HCT116 (cell line): ENCODE measurements around the gene MFSD6. TPM values are rescaled to one million over a fixed set of nuclear protein-coding genes. Genes with fewer than 3 reads are reported as not detected.

Experiments used
- ATAC-seq: fragments of 200-7000 bp; cut with Tn5 transposase; 2 replicates; pipeline ENCODE4 v1.9.1; 2020; ENCODE audit warnings: mild to moderate bottlenecking, moderate library complexity
- BruUV-seq: library from RNA; stranded (reverse); fragments of 400-500 nt; replicated peaks from 2 replicates; lab custom pipeline; 2021; lab: Mats Ljungman, UMichigan
- CTCF ChIA-PET: fragments of 300-600 bp; sonication (Branson Sonifier 250); formaldehyde crosslinking; loops from one replicate; lab custom pipeline; 2021; ENCODE audit warnings: antibody characterized with exemption; lab: Charles Lee
- POLR2A ChIA-PET: fragments of 300-600, 350-600 bp; sonication (Branson Sonifier 250); formaldehyde crosslinking; loops from one replicate; lab custom pipeline; 2021; ENCODE audit warnings: antibody characterized with exemption; lab: Charles Lee
- RAD21 ChIA-PET, 2 experiments: fragments of 300-600 bp; sonication (Branson Sonifier 250); formaldehyde crosslinking; loops; one replicate each; lab custom pipeline; 2023; ENCODE audit warnings: low total read pairs in 2 of 2; ENCODE audit not compliant: uncharacterized antibody in 2 of 2, unreplicated experiment in 2 of 2, low non-redundant PET in 1 of 2; lab: Charles Lee
- DNase-seq: peaks from one replicate; pipeline ENCODE4 v3.0.0-alpha.2; 2010; ENCODE audit warnings: low read depth, low spot score
- H2AFZ ChIP-seq: fragments of 200-600 bp; shearing (Covaris generic), sonication (generic); 2 replicates; pipeline ENCODE4 v1.6.1; 2017; ENCODE audit warnings: low read depth, mixed run types, mixed read lengths, antibody characterized with exemption, low read length; ENCODE audit not compliant: poor library complexity, severe bottlenecking
- H3K27ac ChIP-seq: 2 replicates; pipeline ENCODE4 v1.5.1; 2012; ENCODE audit warnings: low read depth, low read length
- H3K27me3 ChIP-seq: fragments of 200-600 bp; sonication (generic); 2 replicates; pipeline ENCODE4 v1.6.1; 2016; ENCODE audit warnings: mixed run types, low read length, mixed read lengths; ENCODE audit not compliant: insufficient read depth
- H3K36me3 ChIP-seq, 2 experiments: fragments of 200-500 bp in 1 of 2; fragments of 200-600 bp in 1 of 2; sonication (Bioruptor generic) in 1 of 2; sonication (generic) in 1 of 2; 2 replicates each; pipeline versions ENCODE4 v1.5.1 to v1.6.1; 2014 to 2016; ENCODE audit warnings: low read length in 2 of 2, inconsistent platforms in 1 of 2, mixed read lengths in 1 of 2, mixed run types in 1 of 2; ENCODE audit not compliant: insufficient read depth in 2 of 2, control insufficient read depth in 1 of 2
- H3K4me1 ChIP-seq, 2 experiments: fragments of 200-600 bp in 1 of 2; sonication (generic) in 1 of 2; 2 replicates each; pipeline versions ENCODE4 v1.5.1 to v1.6.1; 2012 to 2017; ENCODE audit warnings: low read length in 2 of 2, inconsistent platforms in 1 of 2, mild to moderate bottlenecking in 1 of 2, mixed read lengths in 1 of 2, mixed run types in 1 of 2, moderate library complexity in 1 of 2; ENCODE audit not compliant: insufficient read depth in 2 of 2, control insufficient read depth in 1 of 2
- H3K4me2 ChIP-seq: fragments of 200-600 bp; sonication (generic); 2 replicates; pipeline ENCODE4 v1.6.1; 2017; ENCODE audit warnings: mixed run types, low read length, mixed read lengths
- H3K4me3 ChIP-seq, 2 experiments: fragments of 200-600 bp in 1 of 2; sonication (generic) in 1 of 2; replicated peaks in 1 of 2; 2 replicates each; pipeline ENCODE4 v1.5.1; 2011 to 2016; ENCODE audit warnings: low read length in 2 of 2, control low read depth in 1 of 2, low read depth in 1 of 2, mild to moderate bottlenecking in 1 of 2, mixed read lengths in 1 of 2, mixed run types in 1 of 2
- H3K79me2 ChIP-seq: fragments of 200-600 bp; sonication (generic); 2 replicates; pipeline ENCODE4 v1.6.1; 2017; ENCODE audit warnings: mild to moderate bottlenecking, mixed run types, low read length, moderate library complexity, mixed read lengths; ENCODE audit not compliant: insufficient read depth
- H3K9ac ChIP-seq: fragments of 200-600 bp; sonication (generic); 2 replicates; pipeline ENCODE4 v1.6.1; 2016; ENCODE audit warnings: low read length, mixed read lengths
- H3K9me2 ChIP-seq: fragments of 200-600 bp; sonication (generic), shearing (Covaris generic); 2 replicates; pipeline ENCODE4 v1.6.1; 2017; ENCODE audit warnings: mixed run types, mild to moderate bottlenecking, moderate library complexity; ENCODE audit not compliant: insufficient read depth
- H3K9me3 ChIP-seq, 2 experiments: fragments of 200-500 bp in 1 of 2; fragments of 200-600 bp in 1 of 2; sonication (Bioruptor generic) in 1 of 2; sonication (generic) in 1 of 2; 2 replicates each; pipeline ENCODE4 v1.6.1; 2014 to 2017; ENCODE audit warnings: low read length in 2 of 2, mixed read lengths in 2 of 2, inconsistent platforms in 1 of 2, low read depth in 1 of 2, mild to moderate bottlenecking in 1 of 2, mixed run types in 1 of 2, moderate library complexity in 1 of 2; ENCODE audit not compliant: control insufficient read depth in 1 of 2, insufficient read depth in 1 of 2
- H4K20me1 ChIP-seq: fragments of 200-600 bp; sonication (generic), shearing (Covaris generic); 2 replicates; pipeline ENCODE4 v1.6.1; 2017; ENCODE audit warnings: mixed run types, mild to moderate bottlenecking, moderate library complexity; ENCODE audit not compliant: insufficient read depth
- CBX3 ChIP-seq: IDR thresholded peaks from 2 replicates; pipeline ENCODE4 v1.6.1; 2012; ENCODE audit warnings: low read depth
- EGR1 ChIP-seq: IDR thresholded peaks from 2 replicates; pipeline ENCODE4 v1.6.1; 2012; ENCODE audit warnings: low read depth
- ELF1 ChIP-seq: IDR thresholded peaks from 2 replicates; pipeline ENCODE4 v1.6.1; 2012; ENCODE audit warnings: low read depth, borderline replicate concordance
- EZH2phosphoT487 ChIP-seq: fragments of 200-600 bp; IDR thresholded peaks from 2 replicates; pipeline ENCODE4 v1.6.1; 2018; ENCODE audit warnings: antibody characterized with exemption, borderline replicate concordance
- JUND ChIP-seq: IDR thresholded peaks from 2 replicates; pipeline ENCODE4 v1.6.1; 2012
- POLR2A ChIP-seq: IDR thresholded peaks from 2 replicates; pipeline ENCODE4 v1.7.0; 2011; ENCODE audit warnings: borderline replicate concordance; ENCODE audit not compliant: insufficient read depth, insufficient read length; ENCODE audit errors: extremely low read depth
- POLR2AphosphoS5 ChIP-seq: IDR thresholded peaks from 2 replicates; pipeline ENCODE4 v1.6.1; 2011; ENCODE audit warnings: mild to moderate bottlenecking, low read depth, low read length, moderate library complexity
- REST ChIP-seq: IDR thresholded peaks from 2 replicates; pipeline ENCODE4 v1.6.1; 2012; ENCODE audit warnings: low read depth
- SIN3A ChIP-seq: IDR thresholded peaks from 2 replicates; pipeline ENCODE4 v1.6.1; 2012; ENCODE audit warnings: low read depth
- TCF7L2 ChIP-seq: IDR thresholded peaks from 2 replicates; pipeline ENCODE4 v1.7.0; 2011; ENCODE audit warnings: borderline replicate concordance, inconsistent platforms; ENCODE audit not compliant: insufficient read depth, insufficient read length; ENCODE audit errors: extremely low read depth
- ZFX ChIP-seq: fragments of 450-650 bp; IDR thresholded peaks from 2 replicates; pipeline ENCODE4 v1.6.1; 2017
- ZNF274 ChIP-seq: fragments of 200-500 bp; sonication (Bioruptor generic); IDR thresholded peaks from 2 replicates; pipeline ENCODE4 v1.6.1; 2014; ENCODE audit warnings: mild to moderate bottlenecking, low read depth, low read length, inconsistent platforms
- intact Hi-C: fragments of 100-400 bp; cut with micrococcal nuclease; formaldehyde crosslinking; loops from 2 replicates; pipeline ENCODE4 v1.10.0; 2022
- total RNA-seq: library from RNA; stranded (reverse); gene quantifications from one replicate; pipeline ENCODE4 v1.2.1, GENCODE V29; 2021; ENCODE audit not compliant: unreplicated experiment
- TF ChIP-seq, protein P1 (sequence below): IDR thresholded peaks from 2 replicates; pipeline ENCODE4 v1.6.1; 2011; ENCODE audit warnings: mild to moderate bottlenecking, low read length, moderate library complexity; ENCODE audit not compliant: insufficient replicate concordance; ENCODE audit errors: extremely low read depth

MFSD6 gene
- total RNA-seq, 1 experiment from 2014 or later = 18.6 TPM

GRCh38 chr2:190458352-190459107 is 50.4 kb downstream of the MFSD6 start:
- H3K27ac ChIP-seq = no peak overlapping the region
- DNase-seq = no peak
- no peak overlapping the region for H3K9ac ChIP-seq
- RAD21 ChIA-PET = no interaction called here
- BruUV-seq = no TSS peak
- H3K4me2 ChIP-seq = no peak overlapping the region
- POLR2A ChIA-PET = no interaction called here
- H4K20me1 ChIP-seq = no peaks in the 10 kb centered on the region
- no peaks in the 10 kb centered on the region for H3K36me3 ChIP-seq
- H3K9me2 ChIP-seq = no peaks in the 10 kb centered on the region
- no peaks in the 10 kb centered on the region for H3K79me2 ChIP-seq
- no peak overlapping the region for H3K4me3 ChIP-seq
- no peaks in the 10 kb centered on the region for H3K9me3 ChIP-seq
- intact Hi-C loops = no loop called here
- H3K27me3 ChIP-seq = no peaks in the 10 kb centered on the region
- CTCF ChIA-PET = no interaction called here
- TF ChIP-seq ZNF274 (no peak), JUND (no peak), ELF1 (no peak), POLR2A (no peak), SIN3A (no peak), TCF7L2 (no peak), EGR1 (no peak), POLR2AphosphoS5 (no peak), CBX3 (no peak), ZFX (no peak), EZH2phosphoT487 (no peak), REST (no peak)
- TF ChIP-seq, protein P1, sequence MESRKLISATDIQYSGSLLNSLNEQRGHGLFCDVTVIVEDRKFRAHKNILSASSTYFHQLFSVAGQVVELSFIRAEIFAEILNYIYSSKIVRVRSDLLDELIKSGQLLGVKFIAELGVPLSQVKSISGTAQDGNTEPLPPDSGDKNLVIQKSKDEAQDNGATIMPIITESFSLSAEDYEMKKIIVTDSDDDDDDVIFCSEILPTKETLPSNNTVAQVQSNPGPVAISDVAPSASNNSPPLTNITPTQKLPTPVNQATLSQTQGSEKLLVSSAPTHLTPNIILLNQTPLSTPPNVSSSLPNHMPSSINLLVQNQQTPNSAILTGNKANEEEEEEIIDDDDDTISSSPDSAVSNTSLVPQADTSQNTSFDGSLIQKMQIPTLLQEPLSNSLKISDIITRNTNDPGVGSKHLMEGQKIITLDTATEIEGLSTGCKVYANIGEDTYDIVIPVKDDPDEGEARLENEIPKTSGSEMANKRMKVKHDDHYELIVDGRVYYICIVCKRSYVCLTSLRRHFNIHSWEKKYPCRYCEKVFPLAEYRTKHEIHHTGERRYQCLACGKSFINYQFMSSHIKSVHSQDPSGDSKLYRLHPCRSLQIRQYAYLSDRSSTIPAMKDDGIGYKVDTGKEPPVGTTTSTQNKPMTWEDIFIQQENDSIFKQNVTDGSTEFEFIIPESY = no peak
- H2AFZ ChIP-seq = no peak overlapping the region
- no peak for ATAC-seq
- peaks cover 0 to 9% of the 10 kb centered on the region in 2 experiments; a peak in 2 of 4 replicates for H3K4me1 ChIP-seq
